H1 (cell line): ENCODE measurements around the gene GBX1. TPM values are rescaled to one million over a fixed set of nuclear protein-coding genes. Genes with fewer than 3 reads are reported as not detected.

Experiments used
- CTCF ChIA-PET: fragments of 300-600 bp; sonication (Branson Sonifier 250); formaldehyde crosslinking; loops from one replicate; lab custom pipeline; 2021; ENCODE audit not compliant: partially characterized antibody; lab: Charles Lee
- POLR2A ChIA-PET: fragments of 300-600 bp; sonication (Branson Sonifier 250); formaldehyde crosslinking; loops from one replicate; lab custom pipeline; 2021; ENCODE audit warnings: inconsistent platforms; ENCODE audit not compliant: partially characterized antibody; lab: Charles Lee
- DNase-seq, 2 experiments: peaks; one replicate each; pipeline versions ENCODE4 v3.0.0 to v3.0.0-alpha.2; 2010 to 2022; ENCODE audit warnings: low spot score in 2 of 2, low read depth in 1 of 2, mixed read lengths in 1 of 2
- FAIRE-seq: peaks from 2 replicates; lab custom pipeline; 2011; peaks lifted over from hg19 to GRCh38; lab: Jason Lieb, UNC
- H2AFZ ChIP-seq: 2 replicates; pipeline ENCODE4 v1.8.1; 2012; ENCODE audit warnings: low read length, inconsistent platforms
- H2AK5ac ChIP-seq: 2 replicates; pipeline ENCODE4 v1.6.1; 2013; ENCODE audit warnings: low read depth, low read length
- H2BK120ac ChIP-seq: replicated peaks from 2 replicates; pipeline ENCODE3; 2013; ENCODE audit warnings: low read depth, low read length, inconsistent platforms
- H2BK12ac ChIP-seq: 2 replicates; pipeline ENCODE4 v1.6.1; 2013; ENCODE audit warnings: low read depth, low read length
- H2BK15ac ChIP-seq: 2 replicates; pipeline ENCODE4 v1.6.1; 2013; ENCODE audit warnings: low read length
- H2BK20ac ChIP-seq: 2 replicates; pipeline ENCODE4 v1.6.1; 2013; ENCODE audit warnings: low read length
- H2BK5ac ChIP-seq: 2 replicates; pipeline ENCODE4 v1.6.1; 2013; ENCODE audit warnings: low read depth, low read length
- H3K14ac ChIP-seq: 2 replicates; pipeline ENCODE4 v1.6.1; 2013; ENCODE audit warnings: inconsistent platforms; ENCODE audit not compliant: insufficient read length
- H3K18ac ChIP-seq: 2 replicates; pipeline ENCODE4 v1.6.1; 2013; ENCODE audit warnings: low read length; ENCODE audit errors: extremely low read depth
- H3K23ac ChIP-seq: 2 replicates; pipeline ENCODE4 v1.6.1; 2013; ENCODE audit warnings: inconsistent platforms; ENCODE audit not compliant: insufficient read length
- H3K23me2 ChIP-seq: 2 replicates; pipeline ENCODE4 v1.6.1; 2013; ENCODE audit warnings: low read depth, low read length
- H3K27ac ChIP-seq: 2 replicates; pipeline ENCODE4 v1.6.1; 2011; ENCODE audit warnings: low read depth, low read length, inconsistent platforms
- H3K27me3 ChIP-seq, 4 experiments: replicated peaks in 1 of 4; 1 replicate in 1 of 4; 2 replicates in 3 of 4; pipeline versions ENCODE4 v1.6.1 to v1.8.1; 2011 to 2013; ENCODE audit warnings: low read length in 3 of 4, mild to moderate bottlenecking in 3 of 4, inconsistent platforms in 2 of 4, mixed read lengths in 2 of 4, moderate library complexity in 1 of 4; ENCODE audit not compliant: control insufficient read depth in 3 of 4, insufficient read depth in 3 of 4; ENCODE audit errors: extremely low read depth in 1 of 4
- H3K36me3 ChIP-seq, 4 experiments: 2 replicates each; pipeline versions ENCODE4 v1.6.1 to v1.8.1; 2011 to 2013; ENCODE audit warnings: mild to moderate bottlenecking in 4 of 4, low read length in 3 of 4, moderate library complexity in 2 of 4, control low read depth in 1 of 4, inconsistent platforms in 1 of 4; ENCODE audit not compliant: insufficient read depth in 4 of 4, control insufficient read depth in 2 of 4
- H3K4ac ChIP-seq: replicated peaks from 2 replicates; pipeline ENCODE3; 2013; ENCODE audit warnings: low read length, low read depth, mixed read lengths, inconsistent platforms; ENCODE audit not compliant: insufficient read length
- H3K4me1 ChIP-seq, 4 experiments: replicated peaks in 1 of 4; 1 replicate in 1 of 4; 2 replicates in 3 of 4; pipeline versions ENCODE4 v1.6.1 to v1.8.1; 2011 to 2013; ENCODE audit warnings: low read length in 3 of 4, inconsistent platforms in 2 of 4, mixed read lengths in 1 of 4; ENCODE audit not compliant: insufficient read depth in 4 of 4, control insufficient read depth in 3 of 4
- H3K4me2 ChIP-seq, 2 experiments: 2 replicates each; pipeline versions ENCODE4 v1.6.1 to v1.8.1; 2011 to 2013; ENCODE audit warnings: low read depth in 2 of 2, low read length in 2 of 2, control low read depth in 1 of 2, inconsistent platforms in 1 of 2, mild to moderate bottlenecking in 1 of 2; ENCODE audit not compliant: insufficient read depth in 1 of 2
- H3K4me3 ChIP-seq, 4 experiments: fragments of 200-600, 300-600 bp in 1 of 4; sonication (generic), shearing (Covaris generic), sonication (Bioruptor Twin) in 1 of 4; 2 replicates each; pipeline versions ENCODE4 v1.5.1 to v1.8.1; 2011 to 2016; ENCODE audit warnings: low read length in 4 of 4, low read depth in 3 of 4, control low read depth in 2 of 4, inconsistent platforms in 2 of 4, mild to moderate bottlenecking in 2 of 4, mixed read lengths in 1 of 4, moderate library complexity in 1 of 4; ENCODE audit not compliant: insufficient read depth in 2 of 4; ENCODE audit errors: extremely low read depth in 1 of 4
- H3K56ac ChIP-seq: replicated peaks from 2 replicates; pipeline ENCODE3; 2013; ENCODE audit warnings: low read depth, mild to moderate bottlenecking, mixed read lengths, low read length, inconsistent platforms; ENCODE audit not compliant: insufficient read length
- H3K79me1 ChIP-seq: 2 replicates; pipeline ENCODE4 v1.6.1; 2013; ENCODE audit warnings: low read depth, low read length, control low read depth
- H3K79me2 ChIP-seq, 2 experiments: 2 replicates each; pipeline versions ENCODE4 v1.6.1 to v1.8.1; 2012 to 2013; ENCODE audit warnings: low read length in 2 of 2, mild to moderate bottlenecking in 2 of 2, inconsistent platforms in 1 of 2; ENCODE audit not compliant: insufficient read depth in 2 of 2, control insufficient read depth in 1 of 2
- H3K9ac ChIP-seq, 4 experiments: replicated peaks in 1 of 4; 1 replicate in 1 of 4; 2 replicates in 3 of 4; pipeline versions ENCODE4 v1.6.1 to v1.8.1; 2011 to 2013; ENCODE audit warnings: low read depth in 3 of 4, low read length in 3 of 4, control low read depth in 2 of 4, mild to moderate bottlenecking in 2 of 4, moderate library complexity in 2 of 4, inconsistent platforms in 1 of 4; ENCODE audit errors: extremely low read depth in 1 of 4
- H3K9me3 ChIP-seq, 2 experiments: 2 replicates each; pipeline versions ENCODE4 v1.6.1 to v1.8.1; 2012 to 2013; ENCODE audit warnings: mild to moderate bottlenecking in 2 of 2, moderate library complexity in 2 of 2, control low read depth in 1 of 2, inconsistent platforms in 1 of 2, low read depth in 1 of 2, low read length in 1 of 2, mixed read lengths in 1 of 2; ENCODE audit not compliant: insufficient read depth in 2 of 2
- H4K20me1 ChIP-seq, 2 experiments: replicated peaks in 1 of 2; 2 replicates each; pipeline versions ENCODE3 to v1.8.1; 2011 to 2013; ENCODE audit warnings: inconsistent platforms in 2 of 2, low read length in 2 of 2, mild to moderate bottlenecking in 1 of 2; ENCODE audit not compliant: insufficient read depth in 2 of 2, control insufficient read depth in 1 of 2
- H4K5ac ChIP-seq: 2 replicates; pipeline ENCODE4 v1.6.1; 2013; ENCODE audit warnings: low read length, low read depth, mixed read lengths, inconsistent platforms; ENCODE audit not compliant: insufficient read length
- H4K8ac ChIP-seq: 2 replicates; pipeline ENCODE4 v1.8.0; 2013; ENCODE audit warnings: mild to moderate bottlenecking, moderate library complexity, low read length, inconsistent platforms; ENCODE audit not compliant: insufficient read depth; ENCODE audit errors: extremely low read depth
- H4K91ac ChIP-seq: replicated peaks from 2 replicates; pipeline ENCODE3; 2013; ENCODE audit warnings: low read length, mixed read lengths, inconsistent platforms; ENCODE audit not compliant: insufficient read length
- ASH2L ChIP-seq: fragments of 200-600, 300-600 bp; sonication (generic); IDR thresholded peaks from one replicate; pipeline ENCODE4 v1.7.1; 2017; ENCODE audit warnings: low read length
- EGR1 ChIP-seq: IDR thresholded peaks from 2 replicates; pipeline ENCODE4 v1.6.1; 2011; ENCODE audit warnings: low read depth, low read length, borderline replicate concordance
- EP300 ChIP-seq, 2 experiments: IDR thresholded peaks; 1 replicate in 1 of 2; 2 replicates in 1 of 2; pipeline ENCODE4 v1.6.1; 2011 to 2012; ENCODE audit warnings: low read depth in 2 of 2, low read length in 2 of 2, mild to moderate bottlenecking in 2 of 2, borderline replicate concordance in 1 of 2, inconsistent platforms in 1 of 2, moderate library complexity in 1 of 2
- HDAC6 ChIP-seq: IDR thresholded peaks from one replicate; pipeline ENCODE4 v1.7.1; 2012; ENCODE audit warnings: low read depth, mild to moderate bottlenecking, inconsistent platforms, low read length, moderate library complexity
- NRF1 ChIP-seq: IDR thresholded peaks from 2 replicates; pipeline ENCODE4 v1.6.1; 2011; ENCODE audit warnings: mild to moderate bottlenecking, low read depth, low read length, improper control_type of control experiment
- POLR2AphosphoS5 ChIP-seq: IDR thresholded peaks from 2 replicates; pipeline ENCODE4 v1.6.1; 2011; ENCODE audit warnings: low read depth, low read length
- TBP ChIP-seq: IDR thresholded peaks from 2 replicates; pipeline ENCODE4 v1.6.1; 2011; ENCODE audit warnings: low read depth, low read length, improper control_type of control experiment
- TEAD4 ChIP-seq: IDR thresholded peaks from 2 replicates; pipeline ENCODE4 v1.6.1; 2012; ENCODE audit warnings: low read depth, low read length, inconsistent platforms, mixed read lengths
- YY1 ChIP-seq: IDR thresholded peaks from 2 replicates; pipeline ENCODE4 v1.6.1; 2011; ENCODE audit warnings: low read depth, mild to moderate bottlenecking, low read length
- WGBS, 2 experiments: shearing (Covaris generic) in 1 of 2; methylation state at CpG; one replicate each; pipeline versions ENCODE4 v1.1.6 to v1.1.7; 2013 to 2015; ENCODE audit warnings: low lambda C conversion rate in 2 of 2, mixed read lengths in 2 of 2, inconsistent platforms in 1 of 2, low coverage in 1 of 2, missing lambda C conversion rate in 1 of 2; ENCODE audit not compliant: insufficient replicate concordance in 2 of 2, insufficient coverage in 1 of 2, insufficient read length in 1 of 2; ENCODE audit errors: extremely low coverage in 1 of 2, missing lambda C conversion rate in 1 of 2; 5-methylcytosine and 5-hydroxymethylcytosine counted together
- polyA plus RNA-seq, 7 experiments: library from polyadenylated mRNA; depleted of rRNA in 3 of 7; stranded (reverse) in 5 of 7; unstranded in 2 of 7; fragments of >200 nt in 5 of 7; fragments of 200-250 nt in 2 of 7; gene quantifications; 1 replicate in 5 of 7; 2 replicates in 1 of 7; 4 replicates in 1 of 7; pipeline versions ENCODE4 v1.2.1 to v1.2.3, GENCODE V29; 2011 to 2013; ENCODE audit warnings: missing spikeins in 2 of 7, mixed read lengths in 2 of 7
- total RNA-seq: library from RNA; stranded (reverse); fragmentation: NEBNext Ultra II Directional; extraction: Animal tissue kit (Norgen Biotek cat#: 25700); gene quantifications from 2 replicates; pipeline ENCODE4 v1.2.1, GENCODE V29; 2021

GBX1 gene
- total and polyA plus RNA-seq, 2 of the 8 experiments (the other 6 are each of a cell fraction or from before 2014, with no cell fraction given) = not detected

DNA sequence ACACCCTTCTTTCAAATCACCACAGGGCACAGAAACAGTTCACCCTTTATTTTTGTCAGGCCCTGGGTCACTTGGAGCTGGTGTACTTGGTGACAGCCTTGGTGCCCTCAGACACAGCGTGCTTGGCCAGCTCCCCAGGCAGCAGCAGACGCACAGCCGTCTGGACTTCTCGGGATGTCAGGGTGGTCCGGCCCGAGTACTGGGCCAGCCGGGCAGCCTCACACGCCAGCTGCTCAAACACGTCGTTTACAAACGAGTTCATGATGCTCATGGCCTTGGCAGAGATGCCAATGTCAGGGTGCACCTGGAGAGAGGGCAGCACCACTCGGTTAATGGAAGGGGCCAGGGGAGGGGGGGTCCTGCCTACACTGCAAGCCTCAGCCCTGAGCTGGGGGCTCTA, 40.3 kb upstream of the GBX1 start:
- Histone ChIP-seq H2BK20ac (no peak overlapping the region), H4K91ac (no peak overlapping the region), H3K79me2 (no peaks in the 10 kb centered on the region), H2BK15ac (no peak overlapping the region), H4K8ac (peak overlapping the region; percentile 57; the same call in 1 of the 2 replicates), H2AK5ac (no peak overlapping the region), H3K9ac (no peak overlapping the region), H3K18ac (no peak overlapping the region), H3K4me1 (peaks cover 0 to 6% (median 3%) of the 10 kb centered on the region in 4 experiments; a peak in 4 of 7 replicates), H4K20me1 (peaks cover 5% of the 10 kb centered on the region in 2 experiments), H3K23me2 (no peaks in the 10 kb centered on the region), H3K27ac (no peak overlapping the region), H3K4me2 (no peak overlapping the region), H3K36me3 (peaks cover 0 to 7% (median 0%) of the 10 kb centered on the region in 4 experiments; a peak in 2 of 8 replicates), H4K5ac (no peak overlapping the region), H3K23ac (no peak overlapping the region), H2BK5ac (no peak overlapping the region), H3K4ac (no peak overlapping the region), H2BK12ac (no peak overlapping the region), H2BK120ac (no peak overlapping the region), H3K9me3 (no peaks in the 10 kb centered on the region), H3K56ac (no peak overlapping the region), H3K4me3 (no peak overlapping the region), H3K14ac (no peak overlapping the region), H3K27me3 (peaks cover 0 to 3% (median 0%) of the 10 kb centered on the region in 4 experiments; a peak in 2 of 7 replicates), H3K79me1 (no peaks in the 10 kb centered on the region), H2AFZ (no peak overlapping the region)
- POLR2A ChIA-PET = no interaction called here
- WGBS, 2 experiments = 79% methylated on average over 12 of the region's 12 CpGs; no CpG with 5 or more reads in 1 of the 2 experiments
- FAIRE-seq (no peak), DNase-seq (no peak)
- CTCF ChIA-PET = interaction anchor here (1.0 to 3.1 kb wide), 6 partner anchors 11 to 36 kb away, joined by 3 to 13 read pairs (median 4); no protein-coding TSS in a partner anchor
- no peak for TF ChIP-seq TBP
- no peak for TF ChIP-seq HDAC6
- no peak for TF ChIP-seq TEAD4
- no peak for TF ChIP-seq EP300 (IDR thresholded peaks at IDR 0.05; ENCODE audit: borderline replicate concordance in 1 of 2, low read depth in 2 of 2, low read length in 2 of 2)
- no peak for TF ChIP-seq ASH2L
- TF ChIP-seq YY1 = no peak
- no peak for TF ChIP-seq NRF1
- TF ChIP-seq EGR1 = no peak
- TF ChIP-seq POLR2AphosphoS5 = no peak
